ENCODE data around the gene DNAJC1. TPM values are rescaled to one million over a fixed set of nuclear protein-coding genes. Genes with fewer than 3 reads are reported as not detected.

DNAJC1 gene
- total RNA-seq, 1 experiment from 2014 or later, result 57.8 TPM

- ChIA-PET POLR2A (interaction anchor here (0.5 to 1.9 kb wide), 9 partner anchors 9 to 316 kb away, joined by 3 to 15 read pairs (median 4); partner anchors contain the start of gene SKIDA1), CTCF (interaction anchor here (0.6 to 1.3 kb wide), 5 partner anchors 9 to 445 kb away, joined by 3 to 5 read pairs (median 4); no protein-coding TSS in a partner anchor)
- BruUV-seq (replicated peaks), result no TSS peak
- Mint-ChIP-seq H3K27ac (ENCODE audit: low read depth, unreplicated experiment) (no peak overlapping the region), H3K4me1 (ENCODE audit: insufficient read depth, unreplicated experiment) (peaks cover 15% of the 10 kb centered on the region), H3K4me3 (ENCODE audit: unreplicated experiment) (no peak overlapping the region), H3K36me3 (ENCODE audit: insufficient read depth, unreplicated experiment) (peaks cover 28% of the 10 kb centered on the region), H3K9me3 (ENCODE audit: unreplicated experiment) (no peaks in the 10 kb centered on the region), H3K27me3 (ENCODE audit: insufficient read depth, unreplicated experiment) (no peaks in the 10 kb centered on the region)
- TF ChIP-seq CTCF (IDR thresholded peaks at IDR 0.05; ENCODE audit: unreplicated experiment), result no peak
- DNase-seq (ENCODE audit: unreplicated experiment), result peak; percentile 30
- intact Hi-C loops (cut with micrococcal nuclease), result loop anchor here (10.0 kb wide), 1 partner anchor 189 kb away; the partner anchor contains the start of gene MLLT10
These were observed 279.4 kb downstream of the DNAJC1 start for GRCh38 chr10:21724020-21724589.

- intact Hi-C loops (cut with micrococcal nuclease), result loop anchor here (10.0 kb wide), 1 partner anchor 187 kb away; the partner anchor contains the start of gene MLLT10
- Mint-ChIP-seq H3K4me1 (ENCODE audit: insufficient read depth, unreplicated experiment) (peaks cover 8% of the 10 kb centered on the region), H3K27ac (ENCODE audit: low read depth, unreplicated experiment) (no peak overlapping the region), H3K27me3 (ENCODE audit: insufficient read depth, unreplicated experiment) (no peaks in the 10 kb centered on the region), H3K9me3 (ENCODE audit: unreplicated experiment) (no peaks in the 10 kb centered on the region), H3K36me3 (ENCODE audit: insufficient read depth, unreplicated experiment) (peaks cover 19% of the 10 kb centered on the region), H3K4me3 (ENCODE audit: unreplicated experiment) (no peak overlapping the region)
- CTCF ChIA-PET, result no interaction called here
- DNase-seq (ENCODE audit: unreplicated experiment), result no peak
- TF ChIP-seq CTCF (IDR thresholded peaks at IDR 0.05; ENCODE audit: unreplicated experiment), result no peak
- POLR2A ChIA-PET, result no interaction called here
- no TSS peak for BruUV-seq (replicated peaks)
These were observed 281.3 kb downstream of the DNAJC1 start for GRCh38 chr10:21722209-21722608.

- peaks cover 19% of the 10 kb centered on the region for H3K36me3 Mint-ChIP-seq (ENCODE audit: insufficient read depth, unreplicated experiment)
- no peaks in the 10 kb centered on the region for H3K27me3 Mint-ChIP-seq (ENCODE audit: insufficient read depth, unreplicated experiment)
- ChIA-PET POLR2A (interaction anchor here (0.6 kb wide), 1 partner anchor 15 kb away, joined by 3 read pairs; no protein-coding TSS in a partner anchor), CTCF (interaction anchor here (1.6 kb wide), 1 partner anchor 9 kb away, joined by 4 read pairs; no protein-coding TSS in a partner anchor)
- peaks cover 8% of the 10 kb centered on the region for H3K4me1 Mint-ChIP-seq (ENCODE audit: insufficient read depth, unreplicated experiment)
- TF ChIP-seq CTCF (IDR thresholded peaks at IDR 0.05; ENCODE audit: unreplicated experiment), result no peak
- no peaks in the 10 kb centered on the region for H3K9me3 Mint-ChIP-seq (ENCODE audit: unreplicated experiment)
- H3K27ac Mint-ChIP-seq (ENCODE audit: low read depth, unreplicated experiment), result no peak overlapping the region
- H3K4me3 Mint-ChIP-seq (ENCODE audit: unreplicated experiment), result no peak overlapping the region
- intact Hi-C loops (cut with micrococcal nuclease), result loop anchor here (10.0 kb wide), 1 partner anchor 186 kb away; the partner anchor contains the start of gene MLLT10
- DNase-seq (ENCODE audit: unreplicated experiment), result no peak
- no TSS peak for BruUV-seq (replicated peaks)
These were observed 282.4 kb downstream of the DNAJC1 start for GRCh38 chr10:21721000-21721665.

- H3K4me1 Mint-ChIP-seq (ENCODE audit: insufficient read depth, unreplicated experiment), result peaks cover 17% of the 10 kb centered on the region
- no peak overlapping the region for H3K4me3 Mint-ChIP-seq (ENCODE audit: unreplicated experiment)
- TF ChIP-seq CTCF (IDR thresholded peaks at IDR 0.05; ENCODE audit: unreplicated experiment), result no peak
- H3K27ac Mint-ChIP-seq (ENCODE audit: low read depth, unreplicated experiment), result no peak overlapping the region
- ChIA-PET POLR2A (interaction anchor here (0.6 to 1.9 kb wide), 4 partner anchors 9 to 122 kb away, joined by 3 to 5 read pairs (median 3); no protein-coding TSS in a partner anchor), CTCF (interaction anchor here (1.1 to 1.6 kb wide), 2 partner anchors 9 to 10 kb away, joined by 3 to 4 read pairs; no protein-coding TSS in a partner anchor)
- no TSS peak for BruUV-seq (replicated peaks)
- no peak for DNase-seq (ENCODE audit: unreplicated experiment)
- no peaks in the 10 kb centered on the region for H3K27me3 Mint-ChIP-seq (ENCODE audit: insufficient read depth, unreplicated experiment)
- intact Hi-C loops (cut with micrococcal nuclease), result loop anchor here (10.0 kb wide), 1 partner anchor 185 kb away; the partner anchor contains the start of gene MLLT10
- H3K36me3 Mint-ChIP-seq (ENCODE audit: insufficient read depth, unreplicated experiment), result peaks cover 22% of the 10 kb centered on the region
- no peaks in the 10 kb centered on the region for H3K9me3 Mint-ChIP-seq (ENCODE audit: unreplicated experiment)
These were observed 283.4 kb downstream of the DNAJC1 start for GRCh38 chr10:21720090-21720489.

All from MCF 10A (cell line).